GM12875 (cell line): ENCODE results near the gene ACACB.

Experiments used
- H3K4me3 ChIP-seq: one replicate; pipeline ENCODE4 v1.5.1; 2011; ENCODE audit warnings: low read depth, low read length, control low read depth
- TF ChIP-seq, protein P1 (sequence below): IDR thresholded peaks from 2 replicates; pipeline ENCODE4 v1.5.1; 2011; ENCODE audit warnings: low read depth, mild to moderate bottlenecking, control low read depth, inconsistent platforms, low read length, moderate library complexity, borderline replicate concordance; ENCODE audit not compliant: insufficient read depth

ACACB gene

DNA sequence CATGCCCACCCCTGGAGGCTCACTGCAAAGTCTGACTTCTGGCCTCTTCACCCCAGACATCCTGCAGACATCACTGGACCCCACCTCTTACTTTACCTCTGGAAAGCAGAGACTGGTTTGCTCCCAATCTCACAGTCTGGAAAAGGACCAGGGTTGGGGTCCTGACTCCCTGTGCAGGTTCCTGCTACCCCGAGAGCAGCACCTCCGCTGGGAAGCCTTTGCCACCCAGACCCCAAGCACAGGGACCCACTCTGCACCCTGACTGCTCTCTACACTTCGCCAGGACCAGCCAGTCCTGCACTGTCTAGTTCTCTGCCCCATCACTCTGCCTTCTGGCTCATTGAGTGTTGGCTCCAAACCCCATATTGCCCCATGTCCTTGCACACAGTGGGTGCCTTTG is 176.7 kb downstream of the ACACB start:
- no peak overlapping the region for H3K4me3 ChIP-seq
- TF ChIP-seq, protein P1, sequence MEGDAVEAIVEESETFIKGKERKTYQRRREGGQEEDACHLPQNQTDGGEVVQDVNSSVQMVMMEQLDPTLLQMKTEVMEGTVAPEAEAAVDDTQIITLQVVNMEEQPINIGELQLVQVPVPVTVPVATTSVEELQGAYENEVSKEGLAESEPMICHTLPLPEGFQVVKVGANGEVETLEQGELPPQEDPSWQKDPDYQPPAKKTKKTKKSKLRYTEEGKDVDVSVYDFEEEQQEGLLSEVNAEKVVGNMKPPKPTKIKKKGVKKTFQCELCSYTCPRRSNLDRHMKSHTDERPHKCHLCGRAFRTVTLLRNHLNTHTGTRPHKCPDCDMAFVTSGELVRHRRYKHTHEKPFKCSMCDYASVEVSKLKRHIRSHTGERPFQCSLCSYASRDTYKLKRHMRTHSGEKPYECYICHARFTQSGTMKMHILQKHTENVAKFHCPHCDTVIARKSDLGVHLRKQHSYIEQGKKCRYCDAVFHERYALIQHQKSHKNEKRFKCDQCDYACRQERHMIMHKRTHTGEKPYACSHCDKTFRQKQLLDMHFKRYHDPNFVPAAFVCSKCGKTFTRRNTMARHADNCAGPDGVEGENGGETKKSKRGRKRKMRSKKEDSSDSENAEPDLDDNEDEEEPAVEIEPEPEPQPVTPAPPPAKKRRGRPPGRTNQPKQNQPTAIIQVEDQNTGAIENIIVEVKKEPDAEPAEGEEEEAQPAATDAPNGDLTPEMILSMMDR, result no peak

DNA sequence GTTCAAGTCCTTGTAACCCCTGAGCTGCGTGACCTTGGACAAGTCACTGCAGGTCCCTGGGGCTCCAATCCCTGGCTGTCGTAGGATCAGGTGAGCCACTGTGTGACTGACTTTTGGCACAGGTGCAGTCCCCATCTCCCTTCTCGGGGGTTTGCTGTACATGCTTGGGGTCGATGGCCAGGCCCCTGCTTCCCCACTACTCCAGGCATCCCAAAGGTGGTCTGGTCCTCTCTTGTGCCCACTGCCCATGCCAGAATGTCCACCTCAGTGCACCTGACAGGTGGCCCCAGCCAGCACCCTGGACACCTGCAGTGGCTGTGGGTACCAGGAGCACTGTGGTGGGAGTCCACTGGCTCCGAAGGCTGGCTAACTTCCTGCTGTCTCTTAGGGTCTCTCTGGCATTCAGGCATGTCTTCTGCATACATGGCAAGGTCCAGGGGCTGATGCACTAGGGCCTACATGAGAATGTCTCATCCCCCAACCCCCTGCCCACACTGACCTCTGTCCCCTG is 178.0 kb downstream of the ACACB start:
- TF ChIP-seq, protein P1, result no peak
- H3K4me3 ChIP-seq, result no peak overlapping the region

DNA sequence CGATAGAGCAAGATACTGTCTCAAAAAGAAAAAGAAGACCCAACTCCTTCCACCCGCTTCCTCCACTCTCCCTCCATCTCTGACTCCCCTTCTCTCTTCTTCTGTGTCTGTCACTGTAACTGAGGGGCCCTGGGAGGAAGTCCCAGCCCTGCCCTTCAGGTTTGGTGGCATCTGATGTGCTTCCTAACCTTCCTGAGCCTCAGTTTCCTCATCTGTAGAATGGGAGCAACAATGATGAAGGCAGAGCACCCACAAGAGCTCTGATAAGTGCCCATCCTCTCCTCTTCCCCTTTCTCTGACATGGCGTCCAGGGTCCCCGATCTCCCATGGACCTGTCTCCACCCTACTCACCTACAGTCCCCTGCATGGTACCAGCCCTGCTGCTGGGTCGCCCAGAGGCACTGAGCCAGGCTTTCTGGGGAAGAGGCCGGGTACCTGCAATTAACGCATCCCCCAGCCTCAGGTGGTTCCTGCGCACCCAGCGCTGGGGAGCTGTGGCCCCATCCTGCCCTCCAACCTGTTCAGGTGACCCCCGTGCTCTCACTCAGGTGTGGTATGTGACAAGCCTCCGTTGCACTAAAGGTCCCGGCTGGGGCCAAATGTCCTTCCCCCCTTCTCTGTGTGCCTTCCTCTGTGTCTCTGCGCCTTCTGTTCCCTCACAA is 179.5 kb downstream of the ACACB start:
- TF ChIP-seq, protein P1, result no peak
- H3K4me3 ChIP-seq, result no peak overlapping the region

DNA sequence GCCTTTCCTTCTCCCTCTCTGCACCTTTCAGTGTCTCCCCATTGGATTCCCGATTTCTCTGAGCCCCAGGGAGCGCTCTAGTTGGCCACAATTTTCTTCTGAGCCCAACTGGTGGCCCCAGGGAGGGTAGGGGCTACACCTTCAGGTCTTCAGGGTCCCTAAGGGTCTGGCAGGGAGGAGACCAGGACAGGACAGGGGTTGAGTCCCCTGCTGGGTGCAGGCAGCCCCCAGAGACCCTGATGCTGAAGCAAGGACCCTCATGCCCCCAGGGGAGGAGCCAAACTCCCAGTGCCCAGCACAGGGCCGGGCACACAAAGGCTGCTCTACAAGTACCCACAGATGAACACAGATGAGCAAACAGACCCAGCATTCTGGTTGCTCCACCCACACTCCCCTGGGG is 180.0 kb downstream of the ACACB start:
- TF ChIP-seq, protein P1, result no peak
- H3K4me3 ChIP-seq, result no peak overlapping the region

DNA sequence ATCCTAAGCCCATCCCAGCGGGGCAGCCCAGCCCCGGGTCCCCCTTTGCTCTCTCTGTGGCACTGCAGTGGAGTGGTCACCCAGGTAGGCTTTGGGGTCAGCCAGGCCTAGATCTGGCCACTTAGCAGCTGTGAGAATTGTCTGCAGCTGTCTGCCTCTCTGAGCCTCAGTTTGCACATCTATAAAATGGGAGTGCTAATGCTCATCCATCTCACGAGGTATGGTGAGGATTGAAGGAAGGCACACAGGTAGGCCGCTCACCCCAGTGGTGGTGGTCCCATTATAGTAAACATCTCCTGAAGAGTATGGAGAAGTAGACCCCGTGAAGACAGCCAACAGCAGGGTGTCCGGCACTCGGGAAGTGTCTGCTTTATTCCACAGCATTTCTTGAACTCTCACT is 183.5 kb downstream of the ACACB start:
- TF ChIP-seq, protein P1, result no peak
- H3K4me3 ChIP-seq, result no peak overlapping the region

DNA sequence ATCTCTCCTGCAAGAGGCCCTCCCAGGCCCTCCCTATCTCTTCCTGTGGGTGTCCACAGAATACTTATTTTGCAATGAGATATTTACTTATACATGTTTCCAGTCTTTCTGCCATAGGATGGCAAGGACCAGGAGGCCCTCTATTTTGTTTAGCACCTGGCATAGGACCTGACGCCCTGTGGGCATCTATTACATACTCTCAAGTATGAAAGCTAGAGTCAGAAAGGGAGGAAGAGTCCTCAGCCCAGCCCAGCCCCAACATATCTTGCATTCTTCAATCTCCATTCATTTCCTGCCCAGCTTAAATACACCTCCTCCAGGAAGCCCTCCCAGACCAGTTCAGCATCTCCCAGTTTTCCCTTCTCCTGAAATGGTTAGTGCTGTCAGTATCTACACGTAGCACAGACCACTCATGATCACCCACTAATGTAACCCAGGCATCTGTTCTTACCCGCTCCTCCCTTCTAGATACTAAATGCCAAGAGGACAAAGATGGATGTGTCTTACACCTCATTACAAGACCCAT is 185.3 kb downstream of the ACACB start:
- no peak overlapping the region for H3K4me3 ChIP-seq
- TF ChIP-seq, protein P1, result no peak

DNA sequence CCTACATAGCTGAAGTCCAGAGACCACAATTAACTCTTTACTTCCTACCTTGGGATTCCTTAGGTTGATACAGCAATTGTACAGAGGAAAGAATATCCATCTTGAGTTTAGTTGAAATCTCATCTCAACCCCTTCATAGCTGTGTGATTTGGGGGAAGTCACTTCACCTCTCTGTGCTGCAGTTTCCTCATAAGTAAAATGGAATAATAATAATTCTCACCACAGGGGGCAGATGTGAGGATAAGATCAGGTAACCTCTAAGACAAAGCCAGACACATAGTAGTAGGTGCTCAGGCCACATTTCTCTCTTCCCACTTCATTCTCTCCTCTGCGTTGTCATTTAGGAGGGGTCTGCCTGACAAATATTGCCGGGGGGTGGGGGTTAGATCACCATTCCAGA is 186.0 kb downstream of the ACACB start:
- TF ChIP-seq, protein P1, result peak; percentile 17; the same call in 1 of the 2 replicates
- H3K4me3 ChIP-seq, result no peak overlapping the region
